IgD-negative memory B cell (primary cell): ENCODE data around the gene DLGAP1. TPM values are rescaled to one million over a fixed set of nuclear protein-coding genes. Genes with fewer than 3 reads are reported as not detected.

Source experiments
- H3K27ac Mint-ChIP-seq, 3 donors: one replicate each; pipeline ENCODE4 v1.8.0; 2020 to 2022; ENCODE audit warnings: mild to moderate bottlenecking in 3 of 3, mixed read lengths in 3 of 3, moderate library complexity in 1 of 3
- H3K27me3 Mint-ChIP-seq: one replicate; pipeline ENCODE4 v1.8.0; 2021; ENCODE audit warnings: mixed read lengths
- H3K36me3 Mint-ChIP-seq: one replicate; pipeline ENCODE4 v1.8.0; 2020; ENCODE audit warnings: mild to moderate bottlenecking, mixed read lengths
- H3K4me1 Mint-ChIP-seq, 3 donors: one replicate each; pipeline ENCODE4 v1.8.0; 2020 to 2022; ENCODE audit warnings: mixed read lengths in 3 of 3, mild to moderate bottlenecking in 1 of 3
- H3K4me3 Mint-ChIP-seq, 4 donors: one replicate each; pipeline ENCODE4 v1.8.0; 2020 to 2022; ENCODE audit warnings: mild to moderate bottlenecking in 4 of 4, mixed read lengths in 4 of 4, moderate library complexity in 3 of 4
- H3K9me3 Mint-ChIP-seq, 3 donors: one replicate each; pipeline ENCODE4 v1.8.0; 2020 to 2021; ENCODE audit warnings: mixed read lengths in 3 of 3, mild to moderate bottlenecking in 1 of 3
- polyA plus RNA-seq: library from polyadenylated mRNA; unstranded; fragments of 300-500 nt; fragmentation: Illumina TruSeq; gene quantifications from one replicate; pipeline ENCODE4 v1.2.3, GENCODE V29; 2021

DLGAP1 gene
- polyA plus RNA-seq, 1 donor from 2014 or later = not detected

GRCh38 chr18:3665780-3666525 is 789.2 kb downstream of the DLGAP1 start:
- H3K4me1 Mint-ChIP-seq = peaks cover 6 to 9% (median 7%) of the 10 kb centered on the region in 3 donors
- peaks cover 0 to 2% (median 0%) of the 10 kb centered on the region in 3 donors for H3K9me3 Mint-ChIP-seq
- H3K4me3 Mint-ChIP-seq = peak overlapping the region; percentile 5 to 76 (median 40)
- no peaks in the 10 kb centered on the region for H3K36me3 Mint-ChIP-seq
- H3K27ac Mint-ChIP-seq = no peak overlapping the region
- no peaks in the 10 kb centered on the region for H3K27me3 Mint-ChIP-seq

GRCh38 chr18:3665204-3665603 is 789.9 kb downstream of the DLGAP1 start:
- Mint-ChIP-seq H3K9me3 (peaks cover 0 to 2% (median 0%) of the 10 kb centered on the region in 3 donors), H3K4me1 (peaks cover 13 to 16% (median 14%) of the 10 kb centered on the region in 3 donors), H3K27ac (no peak overlapping the region), H3K36me3 (no peaks in the 10 kb centered on the region), H3K27me3 (no peaks in the 10 kb centered on the region), H3K4me3 (no peak overlapping the region)

DNA sequence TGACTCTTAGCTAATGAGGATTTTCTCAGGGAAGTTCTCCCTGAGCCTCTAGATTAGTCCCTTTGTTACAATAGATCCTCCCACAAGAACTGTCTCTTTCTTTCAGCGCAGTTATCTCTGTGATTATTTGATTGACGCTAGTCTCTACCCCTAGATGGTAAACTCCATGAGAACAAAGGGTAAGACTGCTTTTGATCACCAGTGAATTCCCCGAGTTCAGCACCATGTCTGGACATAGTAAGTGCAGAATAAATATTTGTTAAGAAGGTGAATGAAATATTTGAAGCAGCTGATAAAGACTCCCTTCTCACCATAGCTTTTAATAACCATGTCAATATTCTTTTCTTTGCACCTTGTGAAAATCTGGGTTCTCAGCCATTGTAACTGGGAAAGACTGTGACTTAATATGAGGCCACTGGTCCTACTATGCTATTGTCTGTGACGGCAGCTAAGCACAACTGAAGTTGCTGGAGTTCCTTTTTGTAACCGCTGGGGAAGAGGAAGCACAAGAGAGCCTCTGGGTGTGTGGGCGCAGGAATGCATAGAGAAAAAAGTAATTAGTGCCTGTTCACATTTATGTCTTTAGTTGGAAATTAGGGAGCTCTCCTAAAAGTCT is 790.4 kb downstream of the DLGAP1 start:
- peaks cover 0 to 2% (median 0%) of the 10 kb centered on the region in 3 donors for H3K9me3 Mint-ChIP-seq
- H3K4me1 Mint-ChIP-seq = peaks cover 13 to 18% (median 14%) of the 10 kb centered on the region in 3 donors
- H3K36me3 Mint-ChIP-seq = no peaks in the 10 kb centered on the region
- no peak overlapping the region for H3K27ac Mint-ChIP-seq
- no peak overlapping the region for H3K4me3 Mint-ChIP-seq
- no peaks in the 10 kb centered on the region for H3K27me3 Mint-ChIP-seq

DNA sequence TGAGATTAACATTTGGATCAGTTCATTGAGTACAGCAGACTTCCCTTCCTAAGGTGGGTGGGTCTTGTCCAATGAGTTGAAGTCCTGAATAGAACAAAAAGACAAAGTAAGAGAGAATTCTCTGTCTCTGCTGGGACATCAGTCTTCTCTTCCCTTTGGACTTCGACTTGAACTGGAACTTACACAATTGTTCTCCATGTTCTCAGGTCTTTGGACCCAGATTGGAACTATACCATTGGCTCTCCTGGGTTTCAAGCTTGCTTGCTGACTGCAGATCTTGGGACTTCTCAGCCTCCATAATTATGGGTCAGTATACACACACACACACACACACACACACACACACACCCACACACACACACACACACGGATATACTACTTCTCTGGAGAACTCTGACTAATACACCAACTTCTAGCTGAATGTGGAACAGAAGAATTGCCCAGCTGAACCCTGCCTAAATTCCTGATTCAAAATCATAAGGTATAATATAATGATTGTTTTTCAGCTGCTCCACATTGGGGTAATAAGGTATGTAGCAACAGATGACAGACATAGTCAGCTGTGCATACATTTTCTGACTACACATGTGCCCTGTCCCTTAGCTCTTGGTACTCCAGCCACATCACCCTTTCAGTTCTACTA is 791.1 kb downstream of the DLGAP1 start:
- H3K36me3 Mint-ChIP-seq = no peaks in the 10 kb centered on the region
- peaks cover 0 to 2% (median 0%) of the 10 kb centered on the region in 3 donors for H3K9me3 Mint-ChIP-seq
- H3K4me3 Mint-ChIP-seq = no peak overlapping the region
- peaks cover 13 to 18% (median 14%) of the 10 kb centered on the region in 3 donors for H3K4me1 Mint-ChIP-seq
- H3K27me3 Mint-ChIP-seq = no peaks in the 10 kb centered on the region
- H3K27ac Mint-ChIP-seq = no peak overlapping the region

- H3K9me3 Mint-ChIP-seq = peaks cover 0 to 2% (median 0%) of the 10 kb centered on the region in 3 donors
- H3K36me3 Mint-ChIP-seq = no peaks in the 10 kb centered on the region
- H3K4me1 Mint-ChIP-seq = peaks cover 13 to 18% (median 14%) of the 10 kb centered on the region in 3 donors
- no peak overlapping the region for H3K27ac Mint-ChIP-seq
- H3K27me3 Mint-ChIP-seq = no peaks in the 10 kb centered on the region
- H3K4me3 Mint-ChIP-seq = no peak overlapping the region
Measured at GRCh38 chr18:3661989-3662388, 793.1 kb downstream of the DLGAP1 start.

DNA sequence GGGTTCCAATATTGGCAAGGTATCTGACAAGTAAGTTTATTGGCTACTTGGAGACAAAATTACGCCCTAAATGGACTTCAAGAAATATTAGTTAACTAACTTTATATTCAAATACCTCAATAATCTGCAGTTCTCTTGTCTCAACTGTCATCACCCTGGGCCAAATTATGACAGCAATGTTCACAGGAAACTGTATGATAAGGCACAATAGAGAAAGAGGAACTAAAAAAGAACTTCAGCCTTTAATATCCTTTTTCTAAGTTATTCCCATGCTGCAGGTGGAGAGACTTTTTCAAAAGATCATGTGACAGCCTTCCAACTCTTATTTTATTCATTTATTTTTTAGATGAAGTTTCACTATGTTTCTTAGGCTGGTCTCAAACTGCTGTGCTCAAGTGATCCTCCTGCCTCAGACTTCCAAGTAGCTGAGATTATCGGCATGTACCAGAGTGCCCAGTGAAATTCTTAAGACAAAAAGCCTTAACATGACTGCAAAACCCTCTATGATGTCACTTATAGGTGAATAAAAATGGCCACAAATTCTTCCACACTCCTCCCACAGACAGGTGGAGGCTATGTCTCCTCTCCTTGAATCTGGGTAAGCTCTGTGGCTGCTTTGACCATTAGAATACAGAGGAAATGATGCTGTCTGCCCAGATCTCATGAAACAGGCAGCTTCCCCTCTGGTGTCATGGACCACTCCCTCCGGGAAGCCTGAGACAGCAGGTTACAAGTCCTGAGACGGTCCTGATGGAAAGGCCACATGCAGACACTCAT is 794.2 kb downstream of the DLGAP1 start:
- Mint-ChIP-seq H3K36me3 (no peaks in the 10 kb centered on the region), H3K9me3 (peaks cover 0 to 2% (median 0%) of the 10 kb centered on the region in 3 donors), H3K27me3 (no peaks in the 10 kb centered on the region), H3K4me1 (peaks cover 10 to 18% (median 14%) of the 10 kb centered on the region in 3 donors), H3K27ac (no peak overlapping the region), H3K4me3 (peak overlapping the region in 1 of 4 donors; percentile 86)

GRCh38 chr18:3658529-3658928 is 796.6 kb downstream of the DLGAP1 start:
- H3K36me3 Mint-ChIP-seq = no peaks in the 10 kb centered on the region
- H3K27me3 Mint-ChIP-seq = no peaks in the 10 kb centered on the region
- no peak overlapping the region for H3K27ac Mint-ChIP-seq
- no peak overlapping the region for H3K4me3 Mint-ChIP-seq
- peaks cover 0 to 2% (median 0%) of the 10 kb centered on the region in 3 donors for H3K9me3 Mint-ChIP-seq
- H3K4me1 Mint-ChIP-seq = peaks cover 10 to 13% (median 11%) of the 10 kb centered on the region in 3 donors

DNA sequence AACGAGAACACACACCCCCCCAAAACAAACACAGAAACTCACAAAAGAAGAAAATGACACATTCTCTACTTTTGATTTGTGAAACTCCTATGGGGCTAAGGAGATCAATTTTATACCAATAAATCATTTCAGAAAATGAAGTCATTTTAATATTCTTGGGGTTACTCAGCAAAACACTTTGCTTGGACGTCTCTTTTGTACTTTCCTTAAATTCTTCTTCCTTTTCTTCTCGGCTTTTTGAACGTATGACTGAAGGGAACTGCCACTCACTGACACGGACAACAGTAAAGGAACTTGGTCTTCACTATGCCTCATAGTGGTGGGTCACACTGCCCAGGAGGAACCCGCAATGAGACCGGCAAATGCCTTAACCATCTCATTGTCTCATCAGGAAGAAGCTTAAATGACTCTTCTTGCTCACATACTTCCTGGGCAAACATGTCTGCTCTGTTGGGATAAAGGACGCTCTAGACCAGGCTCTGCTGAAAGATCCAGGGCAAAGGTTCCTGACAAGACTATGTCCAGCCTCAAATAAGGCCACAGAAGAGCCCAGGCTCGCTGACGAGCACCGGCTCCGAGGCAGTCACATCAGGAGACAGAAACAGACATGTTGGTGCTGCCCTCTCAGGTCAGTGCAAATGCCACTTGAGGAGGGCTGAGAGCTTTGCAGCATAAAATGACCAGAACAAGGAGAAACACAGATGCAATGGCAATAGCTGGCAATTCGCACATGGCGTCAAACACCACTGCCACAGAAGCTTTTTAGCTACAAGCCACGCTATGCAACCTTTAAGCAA is 799.7 kb downstream of the DLGAP1 start:
- Mint-ChIP-seq H3K27me3 (no peaks in the 10 kb centered on the region), H3K36me3 (no peaks in the 10 kb centered on the region), H3K9me3 (no peaks in the 10 kb centered on the region), H3K4me1 (peaks cover 2 to 5% (median 2%) of the 10 kb centered on the region in 3 donors), H3K27ac (peak overlapping the region in 2 of 3 donors; percentile 3 to 83), H3K4me3 (no peak overlapping the region)

DNA sequence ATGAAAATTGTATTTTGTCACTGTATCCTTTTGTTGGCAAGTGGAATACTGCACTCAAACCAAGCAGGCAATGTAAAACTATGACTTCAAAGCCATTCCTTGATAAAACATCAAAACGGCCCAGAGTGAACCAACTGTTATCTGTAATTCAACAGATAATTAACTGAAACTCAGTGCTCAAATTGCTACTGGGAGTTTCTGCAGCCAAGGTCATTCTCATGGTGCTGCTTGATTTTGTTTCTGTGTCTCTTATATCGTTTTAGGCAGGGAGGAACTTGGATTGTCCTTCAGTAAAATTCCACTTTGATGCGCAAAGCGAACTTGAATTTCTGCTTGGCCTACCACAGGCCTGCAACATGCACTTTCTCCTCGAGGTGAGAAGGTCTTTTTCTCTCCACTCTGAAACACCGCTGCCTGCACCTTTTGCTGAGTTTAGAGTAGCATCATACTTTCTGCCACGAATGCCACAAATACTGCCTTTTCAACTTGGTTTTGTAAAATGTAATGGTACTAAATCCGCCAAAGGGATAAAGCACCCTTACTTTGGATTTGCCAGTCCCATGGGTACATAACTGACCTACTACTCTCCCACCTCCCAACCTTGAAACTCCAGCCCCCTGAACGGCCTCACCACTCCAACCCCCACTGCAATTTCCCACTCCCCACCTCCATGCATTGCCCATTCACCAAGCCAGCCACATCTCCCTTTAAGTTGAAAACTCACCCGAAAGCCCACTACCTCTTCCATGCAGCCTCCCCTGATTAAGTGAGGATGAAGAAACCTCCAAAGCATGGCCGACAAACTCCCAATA is 800.5 kb downstream of the DLGAP1 start:
- Mint-ChIP-seq H3K4me3 (no peak overlapping the region), H3K9me3 (no peaks in the 10 kb centered on the region), H3K36me3 (no peaks in the 10 kb centered on the region), H3K4me1 (no peaks in the 10 kb centered on the region), H3K27ac (peak overlapping the region in 1 of 3 donors; percentile 83), H3K27me3 (no peaks in the 10 kb centered on the region)

GRCh38 chr18:3653851-3654441 is 801.2 kb downstream of the DLGAP1 start:
- Mint-ChIP-seq H3K27ac (no peak overlapping the region), H3K36me3 (no peaks in the 10 kb centered on the region), H3K4me1 (no peaks in the 10 kb centered on the region)

GRCh38 chr18:3653263-3653850 is 801.8 kb downstream of the DLGAP1 start:
- no peak overlapping the region for H3K27ac Mint-ChIP-seq
- no peak overlapping the region for H3K4me3 Mint-ChIP-seq
- peaks cover 1% of the 10 kb centered on the region for H3K27me3 Mint-ChIP-seq
- no peaks in the 10 kb centered on the region for H3K36me3 Mint-ChIP-seq
- H3K9me3 Mint-ChIP-seq = no peaks in the 10 kb centered on the region
- H3K4me1 Mint-ChIP-seq = no peaks in the 10 kb centered on the region

More at GRCh38 chr18:3653851-3654441, 801.2 kb downstream of the DLGAP1 start:
- Mint-ChIP-seq H3K27me3 (peaks cover 1% of the 10 kb centered on the region), H3K9me3 (no peaks in the 10 kb centered on the region), H3K4me3 (no peak overlapping the region)

DNA sequence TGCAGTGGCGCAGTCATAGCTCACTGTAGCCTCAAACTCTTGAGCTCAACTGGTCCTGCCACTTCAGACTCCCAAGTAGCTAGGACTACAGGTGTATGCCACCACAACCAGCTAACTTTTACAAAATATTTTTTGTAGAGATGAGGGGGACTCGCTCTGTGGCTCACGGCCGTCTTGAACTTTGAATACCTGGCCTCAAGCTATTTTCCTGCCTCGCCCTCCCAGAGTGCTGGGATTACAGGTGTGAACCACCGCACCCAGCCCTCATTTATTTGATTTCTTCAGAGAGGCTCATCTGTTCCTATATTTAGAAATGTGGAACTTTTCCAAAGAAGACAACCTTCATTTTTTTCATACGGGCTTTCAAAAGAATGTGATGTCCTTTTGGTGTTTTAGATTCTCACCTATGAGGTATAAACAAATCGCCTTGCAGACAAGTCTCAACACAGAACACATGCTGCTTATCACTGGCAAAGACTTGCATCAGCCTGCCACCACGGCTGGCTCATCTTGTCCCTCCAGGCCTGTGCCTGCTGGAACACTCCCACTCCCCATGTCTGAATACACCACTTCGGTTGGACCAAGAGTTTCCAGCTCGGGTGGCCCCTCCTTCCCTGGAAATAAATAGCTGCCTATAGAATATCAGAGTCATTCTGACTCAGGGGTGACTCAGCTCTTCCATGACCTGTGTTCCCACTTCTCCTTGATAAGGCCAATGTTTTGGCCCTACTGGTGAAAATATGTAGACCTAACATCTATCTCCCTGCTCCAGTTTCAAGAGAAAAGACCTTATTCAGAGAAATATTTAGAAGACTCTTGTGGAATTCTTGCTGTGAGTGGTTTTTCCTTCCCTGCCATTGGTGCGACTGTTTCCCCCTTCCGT is 802.5 kb downstream of the DLGAP1 start:
- Mint-ChIP-seq H3K27ac (no peak overlapping the region), H3K9me3 (no peaks in the 10 kb centered on the region), H3K4me3 (no peak overlapping the region), H3K27me3 (peaks cover 1% of the 10 kb centered on the region), H3K4me1 (no peaks in the 10 kb centered on the region), H3K36me3 (no peaks in the 10 kb centered on the region)
